Superior temporal gyrus (tissue), 1 donor: ENCODE results near the gene VLDLR.

Experiments used
- DNase-seq: peaks from one replicate; pipeline ENCODE4 v3.0.0-alpha.2; 2016; ENCODE audit errors: extremely low spot score

VLDLR gene

DNA sequence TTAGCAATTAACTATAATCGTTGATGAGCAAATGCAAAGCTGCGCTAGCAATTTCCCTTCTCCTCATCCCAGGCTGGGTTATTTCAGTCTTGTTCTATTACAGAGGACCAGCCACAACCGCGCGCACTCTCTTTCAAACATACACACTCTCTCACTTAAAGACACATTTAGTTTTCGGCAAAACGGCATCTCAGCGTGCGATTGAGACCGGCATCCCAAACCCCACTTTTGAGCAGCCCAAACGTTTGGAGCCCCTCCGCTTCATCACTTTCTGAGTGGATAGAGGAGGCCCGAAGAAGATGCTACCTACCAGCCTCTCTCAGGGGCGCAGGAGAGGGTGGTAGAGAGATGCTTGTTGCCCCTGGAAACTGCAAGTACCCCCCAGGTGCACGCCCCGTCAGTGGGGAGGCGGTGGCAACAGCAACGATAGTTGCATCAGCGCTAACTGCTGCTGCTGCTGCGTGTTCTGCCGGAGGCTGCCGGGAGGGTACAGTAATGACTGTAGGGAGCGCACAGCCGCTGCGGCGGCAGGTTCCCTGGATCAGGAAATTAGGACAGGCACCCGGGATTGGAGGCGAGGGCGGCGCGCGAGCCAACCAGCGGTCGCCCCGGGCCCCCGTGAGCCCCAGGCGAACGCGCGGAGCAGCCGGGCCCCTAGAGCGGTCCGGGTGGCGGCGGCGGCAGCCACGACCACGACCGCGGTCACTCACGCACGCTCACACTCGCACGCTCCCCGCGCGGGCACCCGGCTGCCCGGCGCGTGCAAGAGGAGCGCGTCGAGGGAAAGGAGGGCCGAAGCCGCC lies 467 bp upstream of the VLDLR start:
- DNase-seq, result peak; percentile 75

DNA sequence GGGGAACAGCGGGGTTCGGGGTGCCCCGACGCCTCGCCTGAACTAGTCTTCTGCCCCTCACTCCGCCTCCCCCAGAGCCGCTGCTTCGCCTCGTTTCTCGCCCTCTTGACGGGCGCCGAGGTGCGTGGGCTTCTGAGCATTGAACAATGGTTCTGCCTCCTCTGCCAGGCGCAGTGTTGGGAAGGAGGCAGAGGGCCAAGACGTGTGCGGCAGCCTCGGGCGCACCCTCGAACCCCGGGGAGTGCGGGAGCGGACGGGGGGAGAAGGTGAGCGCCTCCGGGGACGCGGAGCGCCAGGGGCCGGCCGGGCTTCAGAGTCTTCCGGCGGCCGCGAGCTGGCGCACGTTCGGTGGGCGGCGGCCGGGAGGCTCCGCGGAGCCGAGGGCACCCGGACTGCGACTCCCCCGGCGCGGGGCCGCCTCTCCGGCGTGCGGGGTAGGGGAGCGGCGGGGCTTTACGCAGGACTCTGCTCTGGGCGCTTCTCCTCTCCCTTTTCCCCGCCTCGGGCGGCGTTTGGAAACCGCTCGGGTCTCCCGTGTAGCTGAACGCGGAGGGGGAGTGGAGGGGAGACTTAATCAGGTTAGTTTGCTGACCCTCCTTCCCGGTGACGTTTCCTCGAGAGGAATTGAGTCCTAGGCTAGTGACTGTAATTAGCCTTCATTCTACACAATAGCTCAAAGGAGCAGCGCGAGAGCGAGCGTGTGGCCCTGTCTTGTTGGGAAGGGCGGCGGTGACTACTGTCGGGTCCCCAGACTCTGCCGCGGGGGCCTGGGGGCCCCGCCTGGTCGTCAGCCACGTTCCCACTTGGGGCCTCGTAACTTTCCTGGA lies 1.1 kb downstream of the VLDLR start:
- DNase-seq, result peak; percentile 45

DNA sequence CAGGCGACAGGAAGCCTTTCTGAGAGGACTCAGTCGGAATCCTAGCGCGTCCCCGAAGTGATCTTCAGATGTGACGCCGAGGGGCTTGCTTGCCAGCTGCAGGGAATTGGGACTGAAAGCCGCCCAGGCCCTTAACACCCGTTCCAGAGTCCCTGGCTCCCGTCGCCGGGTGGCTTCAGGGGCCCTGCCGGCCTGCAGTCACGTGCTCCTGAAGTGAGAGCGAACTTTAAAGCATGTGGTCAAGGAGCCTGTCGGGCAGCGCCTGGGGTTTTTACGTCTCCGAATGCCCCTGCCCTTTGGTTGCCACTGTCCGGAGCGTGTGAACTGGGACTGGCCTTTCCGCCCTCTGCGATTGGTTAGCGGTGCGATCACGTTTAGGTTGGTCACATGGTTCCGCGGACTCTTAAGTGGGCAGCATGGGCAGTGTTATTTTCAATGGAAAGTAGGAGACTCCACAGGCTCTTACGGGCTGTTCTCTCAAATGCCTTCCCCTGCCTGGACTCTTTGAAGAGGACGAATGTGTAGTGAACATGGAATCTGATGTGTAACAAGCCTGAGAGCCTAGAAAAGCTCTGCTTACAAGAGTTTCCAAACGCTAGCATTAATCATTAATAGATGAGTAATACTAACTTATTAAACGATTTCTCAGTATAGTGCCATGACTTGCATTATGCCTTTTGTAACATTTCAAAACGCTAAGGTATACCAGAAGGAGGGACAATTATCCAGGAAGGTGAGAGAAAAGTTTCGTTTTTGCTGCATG lies 1.9 kb downstream of the VLDLR start:
- peak; percentile 89 for DNase-seq

DNA sequence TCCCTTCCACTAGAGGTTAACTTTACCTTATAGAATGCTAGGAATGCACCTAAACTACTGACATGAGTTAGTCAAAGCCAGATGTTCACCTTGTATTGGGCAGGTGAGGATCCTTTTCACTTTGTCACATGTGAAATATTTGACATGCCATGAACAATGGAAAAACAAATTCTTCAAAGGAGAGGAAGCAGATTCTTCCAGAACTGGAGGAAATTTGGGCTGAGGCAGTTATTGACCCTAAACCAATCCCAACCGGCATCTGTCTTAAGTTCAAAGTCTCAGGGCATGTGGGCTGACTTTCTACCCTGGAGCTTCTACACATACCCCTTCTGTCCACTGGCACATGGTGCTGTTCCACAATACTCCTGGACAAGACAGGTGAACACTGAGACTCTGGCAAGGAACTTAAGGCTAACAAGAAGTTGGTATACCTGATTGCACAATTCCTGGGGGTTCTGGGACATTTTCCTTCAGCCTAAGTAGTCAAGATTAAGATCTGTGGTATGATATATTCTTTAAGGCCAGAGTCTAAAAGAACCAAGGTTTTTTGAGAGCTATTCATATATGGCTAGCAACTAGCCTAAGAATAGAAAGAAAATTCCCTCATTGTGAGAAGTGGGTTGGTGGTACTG lies 2.6 kb downstream of the VLDLR start:
- no peak for DNase-seq

DNA sequence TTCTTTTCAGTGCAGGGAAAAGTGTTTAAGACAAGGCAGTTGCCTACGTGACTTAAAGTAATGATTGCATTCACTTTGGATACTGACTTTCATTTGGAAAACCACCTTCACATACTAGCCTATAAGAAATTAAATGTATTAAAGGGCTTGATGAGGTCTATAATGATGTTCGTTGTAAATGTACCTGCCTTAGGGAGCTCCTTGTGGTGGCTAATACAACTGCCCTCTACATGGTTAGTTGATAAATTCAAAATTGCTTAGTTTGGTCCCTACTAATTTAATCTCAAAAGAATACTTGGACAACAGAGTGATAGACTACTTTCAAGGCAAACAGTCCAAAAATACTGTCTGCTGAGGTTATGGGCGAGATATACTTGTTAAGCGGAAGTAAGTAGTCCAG lies 3.8 kb downstream of the VLDLR start:
- no peak for DNase-seq

DNA sequence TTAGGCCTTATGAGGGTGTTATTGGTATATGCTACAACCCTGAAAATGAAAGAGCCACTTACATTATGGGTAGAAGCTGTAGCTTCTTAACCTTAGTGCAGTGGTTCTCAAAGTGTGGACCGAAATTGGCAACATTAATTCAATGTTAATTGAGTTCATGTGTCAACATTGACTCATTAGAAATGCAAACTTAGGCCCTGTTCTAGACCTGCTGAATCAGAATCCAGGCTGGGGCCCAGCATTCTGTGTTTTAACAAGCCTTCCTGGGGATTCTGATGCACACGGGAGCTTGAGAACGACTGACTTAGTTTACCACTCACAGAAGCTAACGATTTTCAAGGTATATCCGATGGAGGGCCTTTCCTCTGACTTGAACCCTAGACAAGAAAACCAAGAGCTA lies 7.3 kb downstream of the VLDLR start:
- no peak for DNase-seq

DNA sequence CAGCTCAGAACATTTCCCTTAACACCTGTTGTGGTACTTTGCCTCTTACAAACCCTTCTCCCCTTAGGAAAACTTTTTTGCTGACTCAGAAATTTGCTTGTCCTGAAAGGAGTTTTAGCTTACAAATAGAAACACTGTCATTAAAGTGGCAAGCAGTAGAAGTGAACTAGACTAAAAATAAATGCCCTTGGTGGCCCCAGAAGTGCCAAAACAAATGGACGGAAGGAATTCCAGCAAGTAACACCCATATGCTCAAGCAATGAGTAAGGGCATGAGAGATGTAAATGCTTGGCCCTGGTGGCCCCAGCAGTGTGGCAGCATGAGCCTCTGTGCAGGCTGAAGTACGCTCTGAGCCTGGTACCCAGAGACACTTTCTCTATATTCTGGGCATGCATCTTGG lies 8.6 kb downstream of the VLDLR start:
- DNase-seq, result no peak

DNA sequence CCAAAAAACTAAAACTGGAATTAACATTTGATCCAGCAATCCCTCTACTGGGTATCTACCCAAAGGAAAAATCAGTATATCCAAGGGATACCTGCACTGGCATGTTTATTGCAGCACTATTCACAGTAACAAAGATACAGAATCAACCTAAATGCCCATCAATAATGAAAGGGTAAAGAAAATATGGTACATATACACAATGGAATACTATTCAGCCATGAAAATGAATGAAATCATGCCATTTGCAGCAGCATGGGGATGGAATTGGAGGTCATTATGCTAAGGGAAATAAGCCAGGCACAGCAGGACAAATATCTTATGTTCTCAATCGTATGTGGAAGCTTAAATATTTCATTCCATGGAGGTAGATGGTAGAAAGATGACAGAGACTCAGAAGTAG lies 9.7 kb downstream of the VLDLR start:
- DNase-seq, result no peak

DNA sequence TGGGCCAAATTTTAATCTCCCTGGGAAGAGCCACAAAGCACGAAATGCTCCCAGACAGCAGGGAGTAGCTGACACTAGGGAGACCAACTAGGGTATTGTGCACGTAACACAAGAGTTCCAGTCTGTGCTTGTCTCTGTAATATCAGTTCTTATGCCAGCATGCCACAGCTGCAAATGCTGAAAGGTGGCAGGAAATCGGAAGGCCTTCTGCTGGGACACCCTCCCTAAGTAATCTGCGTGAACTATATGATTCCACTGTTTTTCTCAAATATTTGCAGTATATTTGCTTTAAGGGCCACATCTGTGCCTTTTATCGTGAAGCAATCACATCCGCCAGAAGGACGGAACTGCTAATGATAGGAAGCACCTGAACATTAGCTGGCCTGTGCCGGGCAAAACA lies 12.6 kb downstream of the VLDLR start:
- DNase-seq, result peak; percentile 82

DNA sequence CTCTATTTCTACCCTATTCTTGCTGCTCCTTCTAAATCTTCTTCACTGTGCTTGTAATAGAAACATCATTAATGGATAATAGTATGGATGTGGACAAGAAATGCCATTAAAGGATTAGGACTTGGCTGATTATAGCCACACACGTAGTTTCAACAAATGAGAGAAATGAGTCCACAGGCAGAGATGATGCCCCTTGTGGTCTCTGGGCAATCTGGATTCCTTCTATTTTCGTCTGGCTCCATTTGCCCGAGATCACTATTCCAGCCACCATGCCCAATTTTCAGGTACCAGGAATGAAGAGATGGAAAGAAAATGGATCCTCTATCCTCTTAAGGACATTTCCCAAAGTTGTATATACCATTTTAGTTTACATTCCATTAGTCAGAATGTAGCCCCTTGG lies 13.2 kb downstream of the VLDLR start:
- no peak for DNase-seq

DNA sequence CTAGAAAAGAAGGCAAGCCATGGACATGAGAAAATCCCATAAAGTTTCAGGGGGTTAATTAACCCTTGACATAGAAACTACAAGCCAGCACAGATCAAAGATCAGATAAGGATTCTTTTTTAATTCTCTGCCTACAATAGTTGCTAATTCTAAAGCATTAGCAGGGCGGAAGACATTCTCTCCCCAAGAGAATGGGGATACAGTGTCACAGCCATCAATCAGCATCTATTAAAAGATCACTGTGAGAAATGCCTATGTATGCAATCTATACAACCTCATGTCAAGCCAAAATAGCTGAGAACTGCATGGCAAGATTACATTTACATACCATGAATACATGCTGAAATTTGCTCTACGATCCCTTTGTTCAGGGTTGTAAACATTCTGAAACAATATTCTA lies 14.3 kb downstream of the VLDLR start:
- DNase-seq, result peak; percentile 42

DNA sequence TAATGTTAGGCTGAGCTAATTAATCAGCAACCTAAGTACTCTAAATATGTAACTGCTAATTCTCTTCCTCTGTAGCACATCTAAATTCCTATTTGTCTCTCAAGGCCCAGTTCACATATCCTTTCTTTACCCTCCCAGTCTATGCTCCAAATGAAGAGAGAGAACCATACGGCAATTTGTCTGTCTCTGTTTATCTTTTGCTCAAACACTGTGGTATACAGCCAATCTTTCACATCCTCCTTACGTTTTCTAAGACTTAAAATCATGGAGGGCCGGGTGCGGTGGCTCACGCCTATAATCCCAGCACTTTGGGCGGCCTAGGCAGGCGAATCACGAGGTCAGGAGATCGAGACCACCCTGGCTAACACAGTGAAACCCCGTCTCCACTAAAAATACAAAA lies 15.8 kb downstream of the VLDLR start:
- DNase-seq, result no peak

DNA sequence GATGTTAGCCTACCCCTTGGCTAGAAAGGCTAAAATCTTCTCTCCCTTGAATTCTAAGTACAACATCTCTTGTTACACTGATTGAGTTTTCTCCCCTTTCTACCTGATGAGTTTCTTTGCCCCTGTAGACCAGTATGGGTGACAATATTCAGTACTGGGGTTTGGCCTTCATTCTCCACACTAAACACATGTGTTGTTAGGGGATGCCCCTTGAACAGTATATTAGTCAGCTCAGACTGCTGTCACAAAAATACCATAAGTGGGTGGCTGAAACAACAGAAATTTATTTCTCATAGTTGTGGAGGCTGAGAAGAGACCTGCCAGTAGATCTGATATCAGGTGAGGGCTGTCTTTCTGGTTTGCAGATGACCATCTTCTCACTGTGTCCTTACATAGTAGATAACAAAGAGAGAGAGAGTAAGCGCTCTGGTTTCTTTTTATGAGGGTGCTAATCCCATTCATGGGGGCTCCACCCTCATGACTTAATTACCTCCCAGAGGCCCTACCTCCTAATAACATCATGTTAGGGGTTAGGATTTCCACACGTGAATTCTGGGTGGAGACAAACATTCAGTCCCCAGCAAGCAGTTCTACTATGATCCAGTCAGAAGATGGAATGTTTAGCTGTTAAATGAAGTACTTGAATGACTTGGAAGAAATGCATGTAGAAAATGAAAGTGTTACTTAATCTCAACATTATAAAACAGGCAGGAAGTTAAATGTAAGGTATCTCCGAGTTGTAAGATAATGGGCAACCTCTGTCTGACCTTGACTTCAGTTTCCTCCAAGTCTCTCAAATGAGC lies 17.5 kb downstream of the VLDLR start:
- DNase-seq, result no peak

DNA sequence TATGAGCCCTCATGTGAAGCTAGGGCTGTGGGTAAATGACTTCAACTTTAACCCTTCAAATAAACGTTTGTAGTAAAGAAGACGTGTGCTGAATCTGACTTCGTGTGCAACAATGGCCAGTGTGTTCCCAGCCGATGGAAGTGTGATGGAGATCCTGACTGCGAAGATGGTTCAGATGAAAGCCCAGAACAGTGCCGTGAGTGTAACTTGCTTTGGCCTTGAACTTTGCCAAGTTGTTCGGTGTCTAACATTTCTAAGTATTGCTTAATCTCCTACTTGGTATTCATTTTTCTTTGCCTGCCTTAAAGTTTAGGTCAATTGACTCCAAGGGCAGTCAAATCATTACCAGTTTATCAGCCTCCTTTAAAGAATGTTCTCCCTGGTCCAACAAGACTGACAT lies 18.2 kb downstream of the VLDLR start:
- DNase-seq, result no peak

DNA sequence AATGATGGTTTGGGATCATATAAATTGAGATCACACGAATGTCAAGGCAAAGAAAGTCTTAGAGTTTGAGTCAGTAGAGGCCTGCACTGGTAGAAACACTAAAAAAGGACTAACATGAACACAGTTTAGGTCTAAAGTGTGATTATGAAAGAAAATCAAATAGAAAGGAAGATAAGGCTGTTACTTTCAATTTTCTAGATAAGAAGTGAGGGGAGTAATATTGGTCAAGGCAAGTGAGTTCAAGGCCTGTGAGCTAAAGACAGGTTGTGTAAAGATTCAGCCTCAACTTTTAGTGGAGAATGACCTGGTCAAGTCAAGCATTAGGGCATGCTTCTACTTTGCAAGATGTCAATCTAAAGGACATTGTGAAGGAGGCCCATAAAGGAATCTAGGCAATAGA lies 19.0 kb downstream of the VLDLR start:
- no peak for DNase-seq

DNA sequence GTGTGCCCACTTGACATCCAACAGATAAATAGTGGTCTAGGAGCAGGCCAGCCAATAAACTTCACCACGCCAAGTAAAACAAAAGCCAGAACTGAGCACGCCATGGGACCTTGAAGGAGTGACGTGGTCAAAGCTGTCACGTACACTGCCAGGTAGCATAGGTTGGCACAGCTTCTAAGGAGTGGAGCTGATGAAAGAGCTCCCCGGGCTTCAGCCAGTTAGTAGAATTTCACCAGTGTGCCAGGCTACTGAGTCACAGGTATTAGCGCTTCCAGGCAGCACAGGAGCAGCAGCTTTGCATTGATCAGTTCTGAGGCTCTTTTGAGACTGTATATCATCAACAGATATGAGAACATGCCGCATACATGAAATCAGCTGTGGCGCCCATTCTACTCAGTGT lies 19.4 kb downstream of the VLDLR start:
- no peak for DNase-seq

DNA sequence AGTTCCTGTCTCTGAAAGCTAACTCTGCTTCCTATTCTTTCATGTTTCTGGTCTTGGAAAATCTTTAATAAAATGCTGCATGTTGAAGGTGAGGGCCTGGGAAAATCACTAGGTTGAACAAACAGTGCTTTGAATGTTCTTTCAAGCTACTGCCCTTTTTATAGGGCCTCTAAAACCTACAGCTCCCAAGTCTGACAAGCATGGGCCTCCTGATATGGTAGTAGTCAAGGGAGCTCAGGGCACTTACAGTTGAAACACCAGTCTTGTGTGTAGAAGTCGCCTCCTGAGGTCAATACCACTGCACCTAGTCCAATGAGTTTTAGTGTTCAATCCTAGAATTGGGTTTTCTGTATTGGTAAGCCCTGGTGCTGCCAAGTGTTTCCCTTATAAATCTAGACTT lies 20.5 kb downstream of the VLDLR start:
- DNase-seq, result no peak

DNA sequence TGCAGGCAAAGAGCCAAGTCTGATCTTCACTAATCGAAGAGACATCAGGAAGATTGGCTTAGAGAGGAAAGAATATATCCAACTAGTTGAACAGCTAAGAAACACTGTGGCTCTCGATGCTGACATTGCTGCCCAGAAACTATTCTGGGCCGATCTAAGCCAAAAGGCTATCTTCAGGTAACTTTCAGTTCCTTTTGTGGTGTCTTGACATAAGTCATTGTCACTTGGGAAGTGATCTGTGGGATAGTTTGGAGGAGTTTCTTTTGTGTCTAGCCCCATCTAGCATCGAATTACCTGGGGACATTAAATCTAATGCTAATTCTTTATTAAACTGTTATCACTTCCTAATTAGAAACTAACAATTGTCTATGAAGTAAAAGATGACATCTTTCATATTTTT lies 24.0 kb downstream of the VLDLR start:
- DNase-seq, result no peak

DNA sequence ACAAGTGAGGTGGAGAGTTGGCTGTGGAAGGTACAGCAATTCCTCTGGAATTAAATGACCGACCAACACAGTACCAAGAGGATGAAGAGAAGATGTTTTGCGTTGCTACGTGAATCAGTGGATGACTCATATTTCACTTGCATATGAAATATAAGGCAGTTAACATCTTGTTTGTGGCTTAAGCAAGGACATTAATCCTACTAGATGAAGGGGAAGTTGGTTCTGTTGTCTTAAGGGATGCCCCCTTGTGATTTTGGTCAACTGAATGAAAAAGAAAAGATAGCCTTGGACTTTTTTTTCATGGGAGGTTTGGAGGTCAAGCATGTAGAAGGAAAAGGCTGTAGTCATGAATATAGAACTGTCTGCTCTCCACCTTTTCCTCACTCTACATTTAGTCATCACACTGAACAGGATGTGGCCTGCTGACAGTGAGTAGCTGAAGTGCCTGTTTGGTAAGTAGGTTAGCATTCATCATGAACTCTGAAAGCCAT lies 33.9 kb downstream of the VLDLR start:
- no peak for DNase-seq

DNA sequence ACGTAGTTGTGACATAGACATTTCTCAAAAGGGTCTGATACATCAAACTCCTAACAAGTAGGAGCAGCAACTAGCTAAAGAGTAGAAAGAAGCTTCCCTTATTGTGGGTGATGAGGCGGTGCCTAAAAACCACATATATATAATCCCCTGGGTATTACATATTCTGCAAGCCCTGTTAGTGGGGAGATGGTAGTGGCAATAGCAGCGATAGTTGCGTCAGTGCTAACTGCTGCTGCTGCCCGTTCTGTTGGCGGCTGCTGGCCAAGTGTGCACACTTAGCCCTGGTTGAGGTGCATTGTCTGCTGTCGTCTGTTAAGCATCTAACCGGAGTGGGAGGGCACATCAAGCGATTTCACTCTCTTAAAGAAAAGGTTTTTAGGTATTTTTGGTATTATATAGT lies 35.8 kb downstream of the VLDLR start:
- DNase-seq, result no peak

DNA sequence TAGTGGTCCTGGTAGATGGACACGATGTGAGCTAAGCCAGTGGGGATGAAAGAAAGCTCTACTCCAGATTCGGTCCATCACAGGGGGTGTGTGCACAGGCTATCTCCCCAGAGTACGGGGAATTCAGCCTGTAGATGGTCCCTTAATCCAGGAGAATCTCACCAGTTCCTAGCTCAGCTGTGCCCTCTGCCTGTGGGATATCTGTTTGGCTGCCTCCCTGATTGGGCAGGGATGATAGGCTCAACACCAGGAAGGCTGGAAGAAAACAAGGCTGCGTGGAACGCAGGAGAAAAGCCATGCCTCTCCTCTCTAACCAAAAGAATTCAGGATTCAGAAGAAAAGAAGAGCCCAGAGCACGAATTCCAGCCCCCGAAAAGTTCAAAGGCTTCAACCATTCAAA lies 40.9 kb downstream of the VLDLR start:
- peak; percentile 81 for DNase-seq
